Esophagus squamous epithelium (tissue), 5 donors: ENCODE measurements around the gene LAPTM5. TPM values are rescaled to one million over a fixed set of nuclear protein-coding genes. Genes with fewer than 3 reads are reported as not detected.

ENCODE experiments used
- DNase-seq: peaks from one replicate; lab custom pipeline; 2025; lab: John Stamatoyannopoulos, UW
- H3K27ac ChIP-seq, 4 donors: fragments of 200-600 bp; sonication (generic); one replicate each; pipeline ENCODE4 v1.5.1; 2016 to 2019; ENCODE audit warnings: mild to moderate bottlenecking in 1 of 4
- H3K27me3 ChIP-seq, 4 donors: fragments of 200-600 bp; sonication (generic); 1 replicate in 3 of 4; 2 replicates in 1 of 4; pipeline versions ENCODE4 v1.5.1 to v1.6.0; 2017 to 2021; ENCODE audit warnings: antibody characterized with exemption in 1 of 4
- H3K36me3 ChIP-seq, 3 donors: fragments of 200-600 bp; sonication (generic); one replicate each; pipeline ENCODE4 v1.5.1; 2016 to 2019
- H3K4me1 ChIP-seq, 3 donors: fragments of 200-600 bp; sonication (generic); one replicate each; pipeline ENCODE4 v1.5.1; 2017 to 2019
- H3K4me3 ChIP-seq, 4 donors: fragments of 200-600 bp; sonication (generic); 1 replicate in 3 of 4; 2 replicates in 1 of 4; pipeline ENCODE4 v1.5.1; 2016 to 2019; ENCODE audit warnings: mild to moderate bottlenecking in 2 of 4, moderate library complexity in 1 of 4
- H3K9me3 ChIP-seq, 3 donors: fragments of 200-600 bp; sonication (generic); one replicate each; pipeline ENCODE4 v1.5.1; 2016 to 2019
- CTCF ChIP-seq, 6 experiments: fragments of 450-650 bp in 4 of 6; fragments of 200-600 bp in 2 of 6; sonication (generic) in 2 of 6; IDR thresholded peaks; one replicate each; pipeline ENCODE4 v1.5.1; 2016 to 2019; ENCODE audit warnings: antibody characterized with exemption in 6 of 6, mild to moderate bottlenecking in 4 of 6, moderate library complexity in 4 of 6
- POLR2A ChIP-seq, 4 donors: fragments of 450-650 bp; IDR thresholded peaks; one replicate each; pipeline ENCODE4 v1.6.1; 2017; ENCODE audit warnings: antibody characterized with exemption in 4 of 4, mild to moderate bottlenecking in 4 of 4, moderate library complexity in 3 of 4
- WGBS, 2 donors: methylation state at CpG; one replicate each; pipeline ENCODE4 v1.1.5; 2018; 5-methylcytosine and 5-hydroxymethylcytosine counted together
- intact Hi-C: fragments of 100-400 bp; cut with DNase I; formaldehyde crosslinking; loops from one replicate; pipeline ENCODE4 v1.15.0; 2022
- total RNA-seq, 4 donors: library from RNA; depleted of rRNA; stranded (reverse); fragments of >200 nt; gene quantifications; one replicate each; pipeline ENCODE4 v1.1.0, GENCODE V29; 2016
- donor health status: DM: yes; HTN: yes; CAD: no.

The LAPTM5 gene
- total RNA-seq, 4 donors from 2014 or later, result 6.3 to 53.4 (median 24.6) TPM

- Histone ChIP-seq H3K4me3 (no peak overlapping the region), H3K27me3 (no peaks in the 10 kb centered on the region), H3K27ac (no peak overlapping the region), H3K9me3 (no peaks in the 10 kb centered on the region), H3K4me1 (no peaks in the 10 kb centered on the region), H3K36me3 (peaks cover 0 to 8% (median 0%) of the 10 kb centered on the region in 3 donors)
- no peak for DNase-seq
- intact Hi-C loops, result no loop called here
- 80 to 83% methylated on average over 2 to 5 of the region's 6 CpGs for WGBS, 2 donors
- TF ChIP-seq POLR2A (IDR thresholded peaks at IDR 0.05) (no peak), CTCF (IDR thresholded peaks at IDR 0.05) (no peak)
These were observed 27.7 kb downstream of the LAPTM5 start for GRCh38 chr1:30729901-30730300.

- no peaks in the 10 kb centered on the region for H3K4me1 ChIP-seq
- no peak overlapping the region for H3K4me3 ChIP-seq
- no peak for TF ChIP-seq CTCF (IDR thresholded peaks at IDR 0.05)
- no peak for TF ChIP-seq POLR2A (IDR thresholded peaks at IDR 0.05)
- no peaks in the 10 kb centered on the region for H3K9me3 ChIP-seq
- WGBS, 2 donors, result 72 to 79% methylated on average over 10 to 12 of the region's 17 CpGs
- intact Hi-C loops, result no loop called here
- peaks cover 0 to 16% (median 0%) of the 10 kb centered on the region in 3 donors for H3K36me3 ChIP-seq
- no peak overlapping the region for H3K27ac ChIP-seq
- DNase-seq, result no peak
- no peaks in the 10 kb centered on the region for H3K27me3 ChIP-seq
These were observed 28.5 kb downstream of the LAPTM5 start for GRCh38 chr1:30728832-30729638.

- Histone ChIP-seq H3K9me3 (no peaks in the 10 kb centered on the region), H3K27ac (no peak overlapping the region), H3K4me3 (no peak overlapping the region), H3K36me3 (peaks cover 0 to 19% (median 0%) of the 10 kb centered on the region in 3 donors), H3K4me1 (no peaks in the 10 kb centered on the region), H3K27me3 (no peaks in the 10 kb centered on the region)
- 75 to 81% methylated on average over 8 of the region's 8 CpGs for WGBS, 2 donors
- no peak for DNase-seq
- intact Hi-C loops, result no loop called here
- TF ChIP-seq CTCF (IDR thresholded peaks at IDR 0.05), result no peak
- no peak for TF ChIP-seq POLR2A (IDR thresholded peaks at IDR 0.05)
These were observed 29.2 kb downstream of the LAPTM5 start for GRCh38 chr1:30728340-30728739.

GRCh38 chr1:30727824-30728223 lies 29.8 kb downstream of the LAPTM5 start:
- Histone ChIP-seq H3K9me3 (no peaks in the 10 kb centered on the region), H3K4me1 (no peaks in the 10 kb centered on the region), H3K36me3 (peaks cover 0 to 23% (median 0%) of the 10 kb centered on the region in 3 donors), H3K4me3 (no peak overlapping the region), H3K27ac (no peak overlapping the region), H3K27me3 (no peaks in the 10 kb centered on the region)
- intact Hi-C loops, result no loop called here
- TF ChIP-seq CTCF (IDR thresholded peaks at IDR 0.05) (no peak), POLR2A (IDR thresholded peaks at IDR 0.05) (no peak)
- 100% methylated on average over 2 of the region's 2 CpGs; no CpG with 5 or more reads in 1 of the 2 donors for WGBS, 2 donors
- no peak for DNase-seq
